GM19397 (cell line): Measurements from ENCODE around the gene EVI2B.
"Not testable (repeated sequence)": the region's sequence is repeated elsewhere in the genome, so short reads cannot be mapped to it uniquely, and the experiment has no call there.

ENCODE experiments used
- ATAC-seq: cut with Tn5 transposase; IDR thresholded peaks from one replicate; pipeline ENCODE4 v1.9.1; 2021; ENCODE audit warnings: mild to moderate bottlenecking, moderate library complexity; ENCODE audit not compliant: unreplicated experiment

Gene EVI2B

DNA sequence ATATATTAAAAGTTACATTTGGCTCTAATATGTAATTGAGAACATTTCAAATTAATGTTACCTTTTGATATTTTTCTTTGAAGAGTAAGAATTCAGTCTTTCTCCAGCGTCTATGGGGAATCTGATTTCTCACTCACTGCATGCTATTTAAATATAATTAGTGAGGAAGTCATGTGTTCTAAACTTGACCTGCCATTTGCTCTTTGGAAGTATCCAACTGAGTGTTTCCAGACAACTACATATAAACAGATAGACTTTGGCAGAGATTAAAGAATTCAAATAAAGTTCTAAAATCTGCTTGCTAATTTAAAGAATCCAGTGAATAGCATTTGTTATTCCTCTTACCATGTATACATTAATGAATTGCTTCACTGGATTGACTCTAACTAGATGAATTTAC lies 40.3 kb downstream of the EVI2B start:
- ATAC-seq = no peak

DNA sequence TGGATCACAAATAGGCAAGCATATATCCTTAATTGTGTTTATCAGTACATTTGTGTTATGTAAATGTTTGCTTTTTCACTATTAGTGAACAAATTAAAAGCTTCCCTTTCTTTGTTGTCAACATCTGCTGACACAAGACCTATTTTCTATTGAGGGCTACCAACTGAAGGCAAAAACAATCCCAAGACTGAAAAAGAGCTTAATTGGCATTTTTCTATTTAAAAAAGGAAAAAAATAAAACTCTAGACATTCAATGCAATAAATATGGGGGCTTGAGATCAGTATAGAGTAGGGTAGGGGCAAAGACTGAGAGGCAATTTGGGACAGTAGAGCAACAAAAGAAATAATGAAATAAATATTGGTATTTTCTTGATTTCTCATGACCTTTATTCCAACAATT lies 41.1 kb downstream of the EVI2B start:
- ATAC-seq = no peak

- no peak for ATAC-seq
These were observed 41.6 kb downstream of the EVI2B start for GRCh38 chr17:31272236-31272635.

- ATAC-seq = no peak
These were observed 44.3 kb downstream of the EVI2B start for GRCh38 chr17:31269578-31269983.

GRCh38 chr17:31269036-31269577 lies 44.7 kb downstream of the EVI2B start:
- no peak for ATAC-seq

- no peak for ATAC-seq
These were observed 47.8 kb downstream of the EVI2B start for GRCh38 chr17:31266042-31266441.

DNA sequence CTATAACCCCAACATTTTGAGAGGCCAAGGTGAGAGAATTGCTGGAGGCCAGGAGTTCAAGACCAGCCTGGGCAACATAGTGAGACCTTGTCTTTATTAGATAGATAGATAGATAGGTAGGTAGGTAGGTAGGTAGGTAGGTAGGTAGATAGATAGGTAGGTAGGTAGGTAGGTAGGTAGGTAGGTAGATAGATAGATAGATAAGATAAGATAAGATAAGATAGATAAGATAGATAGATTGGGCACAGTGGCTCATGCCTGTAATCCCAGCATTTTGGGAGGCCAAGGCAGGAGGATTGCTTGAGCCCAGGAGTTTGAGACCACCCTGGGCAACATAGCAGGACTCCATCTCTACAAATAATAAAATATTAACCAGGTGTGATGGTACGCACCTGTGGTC lies 50.9 kb downstream of the EVI2B start:
- not testable (repeated sequence) for ATAC-seq

- no peak for ATAC-seq
These were observed 52.3 kb downstream of the EVI2B start for GRCh38 chr17:31261601-31262000.

DNA sequence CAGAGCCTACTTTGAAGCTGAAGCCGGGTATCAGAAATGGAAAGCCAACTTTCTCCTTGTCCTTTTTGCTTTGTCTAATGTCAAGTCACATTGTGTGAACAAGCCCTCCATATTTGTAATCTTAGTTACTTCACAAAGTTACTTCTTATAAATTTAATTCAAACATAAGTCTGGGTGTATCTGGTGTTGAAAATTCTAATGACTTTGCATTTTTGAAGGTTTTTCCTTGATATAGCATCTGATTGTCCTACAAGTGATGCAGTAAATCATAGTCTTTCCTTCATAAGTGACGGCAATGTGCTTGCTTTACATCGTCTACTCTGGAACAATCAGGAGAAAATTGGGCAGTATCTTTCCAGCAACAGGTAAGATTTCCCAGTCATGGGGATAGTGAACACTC lies 53.7 kb downstream of the EVI2B start:
- no peak for ATAC-seq

DNA sequence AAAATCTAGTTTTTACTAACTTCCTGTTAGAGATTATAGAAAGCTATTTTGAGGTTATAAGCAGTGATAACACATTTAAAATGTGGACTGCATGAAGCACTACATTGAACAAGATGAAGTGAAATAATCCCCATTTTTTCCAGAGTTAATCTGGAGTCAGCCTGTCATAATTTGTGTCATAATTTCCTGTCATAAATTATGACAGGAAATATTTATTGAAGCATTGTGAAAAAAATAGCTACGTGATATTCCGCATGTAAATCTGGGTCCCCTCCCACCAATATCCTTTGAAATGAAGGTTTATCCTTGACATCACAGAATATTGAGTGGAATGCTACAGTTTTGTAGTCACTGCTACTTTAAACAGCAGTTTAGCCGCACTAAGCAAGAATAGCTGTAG lies 56.9 kb downstream of the EVI2B start:
- no peak for ATAC-seq

- ATAC-seq = no peak
These were observed 59.2 kb downstream of the EVI2B start for GRCh38 chr17:31254654-31255053.
